SIG-M5 (cell line): ENCODE results near the gene MSRB1.
"Not testable (repeated sequence)": the region's sequence is repeated elsewhere in the genome, so short reads cannot be mapped to it uniquely, and the experiment has no call there.

Experiments
- DNase-seq: peaks from one replicate; lab custom pipeline; 2025; lab: John Stamatoyannopoulos, UW

MSRB1 gene

DNA sequence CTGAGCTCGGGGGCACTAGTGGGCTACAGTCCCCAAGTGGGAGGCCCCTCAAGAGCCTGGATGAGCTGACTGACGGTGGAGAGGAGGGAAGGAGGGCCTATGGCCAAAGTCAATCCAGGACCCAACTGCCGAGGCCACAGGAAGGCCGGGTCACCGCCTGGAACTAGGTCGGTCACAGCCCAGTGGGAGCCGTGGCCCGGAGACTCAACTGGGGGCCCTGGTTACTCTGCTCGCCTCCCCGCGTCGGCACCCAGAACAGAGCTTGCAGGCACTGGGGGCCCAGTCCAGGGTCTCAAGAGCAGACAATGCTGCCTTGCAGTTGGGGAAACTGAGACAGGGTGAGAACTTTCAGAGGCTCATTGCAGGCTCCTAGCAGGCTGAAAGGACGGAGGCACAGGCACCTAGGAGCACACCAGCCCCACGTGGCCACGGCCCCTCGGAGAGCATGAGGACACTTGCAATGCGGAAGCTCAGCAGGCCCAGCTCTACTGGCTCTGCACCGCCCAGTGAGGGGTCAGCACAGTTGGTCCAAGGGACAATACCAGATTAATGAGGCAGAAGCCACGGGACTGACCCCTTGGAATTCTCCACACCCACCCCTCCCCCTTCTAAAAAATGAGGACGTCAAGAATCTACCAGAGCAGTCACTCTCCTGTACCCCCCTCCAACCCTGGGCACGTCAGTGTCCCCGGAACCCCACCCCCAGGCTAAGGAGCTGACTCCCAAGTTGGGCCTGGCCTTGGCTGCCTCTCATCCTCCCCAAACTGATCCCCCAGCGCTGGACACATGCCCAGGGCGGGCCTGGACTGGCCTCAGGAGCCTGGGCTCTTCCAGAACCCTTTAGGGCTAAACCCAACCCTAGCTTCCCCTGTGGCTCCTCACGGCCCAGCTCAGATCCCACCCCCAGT, 27.0 kb downstream of the MSRB1 start:
- DNase-seq, result no peak

DNA sequence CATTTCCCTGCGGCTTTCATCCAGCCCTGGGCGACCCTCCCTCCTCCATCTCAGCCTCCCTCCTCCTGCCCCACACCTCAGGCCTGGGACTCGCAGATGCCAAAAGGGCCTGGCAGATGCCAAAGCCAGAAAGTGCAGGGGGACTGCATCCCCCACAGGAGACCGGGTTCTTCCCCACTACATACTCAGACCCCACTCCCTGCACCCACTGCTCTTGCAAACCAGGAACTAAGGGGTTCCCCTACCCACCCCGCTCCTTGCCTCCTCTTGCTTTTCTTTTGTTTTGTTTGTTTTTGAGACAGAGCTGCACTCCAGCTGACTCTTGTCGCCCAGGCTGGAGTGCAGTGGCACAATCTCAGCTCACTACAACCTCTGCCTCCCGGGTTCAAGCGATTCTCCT, 28.0 kb downstream of the MSRB1 start:
- no peak for DNase-seq

DNA sequence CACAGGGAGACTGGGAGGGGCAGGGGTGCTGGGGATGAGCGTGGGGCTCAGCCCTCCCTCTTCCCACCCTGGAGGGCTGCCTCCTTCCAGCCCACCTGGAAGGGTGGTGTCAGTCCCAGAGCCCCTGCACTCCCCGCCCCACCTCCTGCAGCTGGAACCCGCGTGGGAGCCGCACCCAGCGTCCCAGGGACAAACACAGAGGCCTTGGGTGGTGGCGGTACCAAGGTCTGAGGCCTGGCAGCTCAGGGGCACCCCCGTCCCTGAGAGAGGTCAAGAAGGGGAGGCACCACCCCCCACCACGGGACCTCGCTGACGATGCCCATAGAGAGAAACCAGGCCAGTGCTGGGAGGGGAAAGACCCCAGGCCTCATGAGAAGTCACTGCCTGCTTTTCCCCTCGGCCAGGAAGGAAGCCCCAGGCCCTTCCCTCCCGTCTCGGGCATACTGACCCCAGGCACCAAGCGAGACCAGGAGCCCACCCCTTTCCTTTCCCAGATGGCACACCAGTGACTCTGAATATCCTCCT, 28.9 kb downstream of the MSRB1 start:
- DNase-seq, result no peak

DNA sequence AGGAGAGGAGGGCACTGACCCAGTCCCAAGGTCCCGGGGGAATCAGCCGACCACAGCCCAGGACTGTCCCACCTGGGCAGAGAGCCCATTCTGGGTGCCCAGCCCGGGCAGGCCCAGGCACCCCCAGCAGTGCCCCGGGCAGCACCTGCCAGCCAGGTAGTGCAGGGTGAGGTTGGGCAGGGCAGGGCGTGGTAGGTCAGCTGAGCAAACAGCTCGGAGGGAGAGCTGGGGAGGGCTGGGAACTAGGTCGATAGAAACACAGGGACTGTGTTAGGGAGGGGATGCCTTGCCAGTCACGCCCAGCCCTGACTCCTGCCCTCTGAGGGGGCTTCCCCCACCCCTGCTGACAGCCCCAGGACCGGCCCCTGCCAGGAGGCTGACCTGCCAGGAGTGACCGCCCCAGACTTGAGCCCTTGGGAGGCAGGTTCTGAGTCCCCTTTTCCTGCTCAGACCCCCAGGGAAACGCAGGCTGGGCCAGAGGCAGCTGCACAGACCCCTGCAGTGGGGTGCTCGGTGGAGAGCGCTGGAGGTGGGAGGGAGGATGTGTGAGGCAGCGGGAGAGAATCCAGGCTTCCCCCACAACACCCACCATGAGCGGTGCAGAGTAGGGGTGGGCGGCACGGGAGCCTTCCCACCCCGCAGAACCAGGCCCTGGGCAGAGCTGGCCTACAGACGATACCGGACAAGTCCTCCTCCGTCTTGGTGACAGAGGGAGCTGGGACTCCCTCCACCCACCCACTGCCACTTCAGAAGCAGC, 29.5 kb downstream of the MSRB1 start:
- no peak for DNase-seq

DNA sequence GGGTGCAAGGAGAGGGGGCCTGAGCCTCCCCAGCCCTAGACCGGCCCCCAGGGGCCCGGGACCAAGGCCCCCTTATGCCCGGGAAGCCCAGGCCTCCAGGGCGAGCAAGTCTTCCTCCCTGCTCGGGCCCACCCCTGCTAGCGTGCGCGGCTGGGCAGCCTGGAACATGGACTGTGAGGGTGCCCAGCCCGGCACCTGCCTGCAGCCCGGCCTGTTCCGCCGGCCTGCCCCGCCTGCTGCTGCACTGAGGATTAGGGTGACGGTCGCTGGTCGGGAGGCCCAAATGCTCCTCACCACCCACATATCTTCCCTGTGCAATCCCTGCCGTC, 30.8 kb downstream of the MSRB1 start:
- DNase-seq, result no peak

DNA sequence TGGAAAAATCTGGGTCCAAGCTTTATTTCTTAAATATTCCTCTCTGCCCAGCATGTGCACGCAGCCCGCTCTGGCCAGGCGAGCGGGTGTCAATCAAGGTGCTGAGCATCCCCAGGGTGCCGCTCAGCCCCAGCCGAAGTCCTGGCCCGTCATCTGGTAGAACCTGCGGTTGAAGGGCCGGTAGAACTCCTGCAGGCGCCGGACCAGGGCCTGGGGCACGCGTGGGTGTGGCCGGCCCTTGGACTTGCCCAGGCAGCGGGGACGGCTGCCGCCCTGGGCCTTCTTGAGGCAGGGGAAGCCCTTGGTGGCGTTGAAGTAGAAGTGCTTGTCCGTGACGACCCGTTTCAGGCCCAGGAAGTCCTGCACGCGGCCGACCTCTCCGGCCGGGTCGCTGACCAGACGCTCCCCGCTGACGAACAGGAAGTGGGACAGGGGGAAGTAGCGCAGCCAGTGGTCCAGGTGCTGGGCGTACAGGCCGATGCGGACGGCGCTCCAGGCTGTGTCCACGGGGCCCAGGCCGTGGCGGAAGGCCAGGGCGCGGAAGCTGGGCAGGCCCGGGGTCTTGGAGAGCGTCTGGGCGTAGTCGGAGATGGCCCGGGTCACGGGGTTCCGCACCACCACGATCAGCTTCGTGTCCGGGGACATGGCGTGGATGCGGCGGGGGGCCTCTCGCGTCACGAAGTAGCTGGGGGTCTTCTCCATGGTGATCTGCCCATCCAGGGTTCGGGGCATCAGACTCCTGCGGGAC, 31.4 kb downstream of the MSRB1 start:
- no peak for DNase-seq

DNA sequence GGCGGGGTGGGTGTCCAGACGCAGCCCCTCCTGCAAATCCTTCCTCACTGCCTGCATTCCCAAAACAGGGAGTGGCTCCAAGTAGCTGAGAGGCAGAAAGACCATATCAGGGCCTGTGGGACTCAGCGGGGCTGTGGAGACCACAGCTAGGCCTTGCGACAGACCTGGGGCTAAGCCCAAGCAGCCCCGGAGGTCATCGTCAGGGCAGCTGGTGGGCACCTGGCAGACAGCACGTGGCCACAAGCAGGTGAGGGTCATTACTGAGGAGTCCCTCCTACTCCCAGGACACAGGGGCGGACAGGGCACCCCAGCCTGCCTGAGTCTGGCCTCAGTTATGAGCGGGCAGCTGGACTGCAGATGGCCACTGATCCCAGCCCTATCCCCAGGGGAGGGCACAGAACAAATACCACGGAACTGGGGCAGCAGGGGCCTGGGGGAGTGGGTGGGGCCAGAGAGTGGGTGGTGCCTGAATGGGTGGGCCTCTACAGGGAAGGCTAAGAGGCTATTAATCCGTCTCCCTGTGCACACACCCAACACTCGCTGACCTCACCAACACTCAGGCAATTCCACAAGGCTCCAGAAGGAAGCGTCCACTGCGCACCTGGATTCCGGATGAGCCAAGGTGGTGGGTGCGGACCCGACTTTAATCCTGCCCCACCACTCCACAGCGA, 33.3 kb downstream of the MSRB1 start:
- DNase-seq, result no peak

DNA sequence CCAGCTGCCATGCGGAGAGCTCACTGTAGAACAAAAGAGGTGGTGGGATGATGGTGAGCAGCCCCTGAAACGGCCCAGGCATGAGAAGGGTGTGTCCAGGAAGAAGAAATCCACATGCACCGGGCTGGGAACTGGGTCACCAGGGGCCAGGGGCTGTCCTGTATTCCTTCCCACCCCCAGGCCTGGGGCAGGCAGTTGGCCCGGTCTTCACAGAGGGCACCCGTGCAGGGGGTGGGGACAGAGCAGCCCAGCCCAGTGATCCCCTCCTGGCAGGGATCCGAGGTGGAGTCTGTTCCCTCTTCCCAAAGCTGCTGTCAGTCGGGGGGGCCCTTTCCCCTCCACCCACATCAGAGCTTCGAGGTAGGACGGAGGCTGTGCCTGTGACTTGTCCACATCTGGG, 34.0 kb downstream of the MSRB1 start:
- no peak for DNase-seq

DNA sequence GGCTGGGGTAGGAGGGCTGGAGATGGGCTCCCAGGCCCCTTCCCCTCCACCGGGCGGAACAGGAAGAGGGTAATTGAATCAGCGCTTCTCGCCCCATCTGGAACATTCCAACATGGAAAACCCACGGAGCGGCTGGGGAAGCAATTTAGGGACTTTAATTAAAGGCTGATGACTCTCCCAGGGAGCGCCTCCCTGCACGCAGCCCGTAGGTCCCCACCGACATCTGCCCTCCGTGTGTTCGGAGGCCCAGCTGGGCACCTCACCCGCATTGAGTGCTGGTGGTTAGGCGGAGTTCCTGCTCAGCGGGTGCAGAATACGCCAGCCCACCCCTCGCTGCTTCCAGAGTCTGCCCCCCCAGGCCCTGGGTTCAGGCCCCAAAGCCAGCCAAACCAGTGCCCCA, 34.8 kb downstream of the MSRB1 start:
- no peak for DNase-seq

DNA sequence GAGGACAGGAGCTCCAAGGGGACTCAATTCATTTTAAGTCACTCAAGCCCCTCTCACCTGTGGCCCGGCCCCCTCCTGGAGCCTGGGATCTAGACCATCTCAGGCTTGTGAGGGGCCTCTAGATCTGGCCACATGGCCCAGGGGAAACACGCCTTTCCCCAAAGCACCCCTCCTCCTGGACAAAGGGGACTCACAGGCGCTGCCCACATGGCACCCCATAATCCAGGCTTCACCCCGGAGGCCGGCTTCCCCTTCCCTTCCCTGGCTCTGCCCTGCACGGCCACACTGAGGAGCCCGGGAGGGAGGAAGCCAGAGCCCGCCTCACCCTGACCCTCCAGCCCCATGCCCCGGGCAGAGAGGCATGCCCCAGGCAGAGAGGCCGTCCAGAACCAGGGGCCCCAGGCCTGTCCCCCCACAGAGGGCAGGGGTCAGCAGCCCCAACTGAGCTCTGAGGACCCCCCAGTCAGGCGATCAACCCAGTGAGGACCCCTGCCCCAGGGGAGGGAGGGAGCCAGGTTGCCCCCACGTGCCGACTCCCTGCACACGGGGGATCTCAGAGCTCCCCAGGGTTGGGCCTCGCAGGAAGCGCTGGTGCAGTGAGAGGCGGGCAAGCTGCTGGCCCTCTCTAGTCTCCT, 35.7 kb downstream of the MSRB1 start:
- no peak for DNase-seq

DNA sequence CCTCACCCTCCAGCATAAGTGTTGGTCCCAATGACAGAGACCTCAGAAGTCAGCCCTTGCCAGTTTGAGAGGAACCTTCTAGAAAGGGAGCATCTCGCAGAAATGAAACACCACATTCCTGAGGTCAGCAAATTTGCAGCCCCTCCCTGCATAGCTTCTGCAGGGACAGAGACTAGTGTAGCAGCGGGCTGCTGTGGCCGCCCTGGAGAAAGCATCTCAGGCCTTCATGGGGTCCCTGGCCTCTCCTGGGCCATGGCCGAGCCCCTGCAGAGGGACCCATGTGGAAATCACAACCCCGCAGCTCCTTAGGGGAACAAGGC, 36.2 kb downstream of the MSRB1 start:
- DNase-seq, result no peak

DNA sequence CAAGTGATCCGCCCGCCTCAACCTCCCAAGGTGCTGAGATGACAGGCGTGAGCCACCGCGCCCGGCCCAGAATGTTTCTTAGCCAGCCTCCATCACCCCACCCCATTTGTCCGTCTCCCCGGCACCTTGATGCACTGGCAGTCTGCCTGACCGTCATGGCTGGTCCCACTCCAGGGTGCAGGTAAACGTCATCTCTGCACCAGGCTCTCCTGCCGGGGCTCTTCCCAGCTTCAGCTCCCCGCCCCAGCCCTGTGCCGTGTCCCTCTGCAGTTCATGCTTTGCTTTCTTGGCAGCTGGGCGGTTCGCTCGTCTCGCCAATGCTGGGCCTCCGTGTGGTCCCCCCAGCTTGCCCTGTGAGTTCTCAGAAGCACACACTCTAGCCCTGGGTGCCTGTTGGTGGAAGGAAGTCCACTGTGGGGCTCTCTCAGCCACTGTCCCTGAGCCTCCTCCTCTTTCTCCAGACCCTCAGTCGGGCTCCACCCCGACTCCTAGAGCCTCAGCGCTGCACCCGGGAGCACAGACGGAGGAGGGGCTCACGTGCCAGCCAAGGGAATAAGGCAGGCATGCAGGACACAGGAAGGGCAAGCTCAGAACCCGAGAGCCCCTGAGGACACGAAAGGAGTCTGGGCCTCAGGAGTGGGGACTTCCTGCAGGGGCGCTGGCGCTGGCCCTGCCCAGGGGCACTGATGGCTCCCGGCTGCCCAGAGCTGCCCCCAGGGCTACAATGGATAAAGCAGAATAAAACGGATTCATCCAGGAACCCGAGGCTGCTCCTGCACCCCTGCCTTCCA, 36.7 kb downstream of the MSRB1 start:
- DNase-seq, result no peak

DNA sequence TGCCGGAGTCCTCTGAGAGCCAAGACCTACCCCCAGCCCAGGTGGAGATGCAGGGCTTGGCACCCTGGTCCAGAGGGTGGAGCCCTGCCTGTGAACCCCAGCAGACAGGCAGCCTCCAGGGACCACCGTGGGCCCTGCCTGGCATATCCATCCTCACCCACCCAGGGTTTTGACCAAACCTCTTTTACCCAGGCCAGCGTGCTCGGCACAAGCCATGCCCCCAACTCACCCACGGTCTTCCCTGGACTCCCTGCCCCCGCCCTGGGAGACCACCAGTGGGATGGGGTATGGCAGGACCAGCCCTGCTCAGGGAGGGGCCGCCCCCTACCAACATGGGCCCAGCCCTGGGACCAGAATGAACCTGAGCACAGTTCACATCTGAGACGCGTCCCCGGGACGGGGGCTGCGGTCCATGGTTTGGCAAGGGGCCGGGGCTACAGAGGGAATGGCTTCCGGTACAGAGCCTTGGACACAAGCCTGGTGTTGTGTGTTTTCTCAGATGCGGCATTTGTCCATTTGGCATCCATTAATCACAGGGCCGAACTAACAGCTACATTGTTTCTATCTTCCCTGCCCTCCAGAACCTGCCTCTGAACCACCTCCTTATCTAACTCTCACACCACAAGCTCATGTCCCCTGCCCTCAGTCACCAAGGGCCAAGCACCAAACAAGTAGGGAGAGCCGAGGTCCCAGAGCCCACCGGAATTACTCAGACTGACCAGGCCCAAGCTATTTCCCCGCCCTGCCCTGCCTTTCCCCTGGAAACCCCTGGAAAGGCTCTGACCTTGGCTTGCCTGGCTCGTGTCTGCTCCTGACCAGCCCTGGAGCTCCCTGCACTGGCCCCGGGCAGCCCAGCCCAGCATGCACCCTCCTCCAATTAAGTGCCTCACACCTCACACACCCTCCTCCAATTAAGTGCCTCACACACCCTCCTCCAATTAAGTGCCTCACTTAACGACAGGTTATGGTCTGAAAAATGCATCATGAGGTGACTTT, 38.9 kb downstream of the MSRB1 start:
- DNase-seq, result no peak

DNA sequence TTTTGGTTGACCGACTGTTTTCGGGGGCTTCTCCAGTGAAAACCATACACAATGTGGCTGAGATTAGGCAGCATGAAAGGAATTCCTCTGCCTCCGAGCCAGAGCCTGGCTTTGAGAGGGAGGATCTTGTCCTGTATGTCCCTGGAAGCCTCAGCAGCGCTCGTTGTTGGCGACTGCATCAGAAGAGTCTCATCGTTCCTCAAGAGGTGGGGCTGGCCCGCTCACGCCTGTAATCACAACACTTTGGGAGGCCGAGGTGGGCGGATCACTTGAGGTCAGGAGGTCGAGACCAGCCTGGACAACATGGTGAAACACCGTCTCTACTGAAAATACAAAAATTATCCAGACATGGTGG, 39.8 kb downstream of the MSRB1 start:
- DNase-seq, result no peak

DNA sequence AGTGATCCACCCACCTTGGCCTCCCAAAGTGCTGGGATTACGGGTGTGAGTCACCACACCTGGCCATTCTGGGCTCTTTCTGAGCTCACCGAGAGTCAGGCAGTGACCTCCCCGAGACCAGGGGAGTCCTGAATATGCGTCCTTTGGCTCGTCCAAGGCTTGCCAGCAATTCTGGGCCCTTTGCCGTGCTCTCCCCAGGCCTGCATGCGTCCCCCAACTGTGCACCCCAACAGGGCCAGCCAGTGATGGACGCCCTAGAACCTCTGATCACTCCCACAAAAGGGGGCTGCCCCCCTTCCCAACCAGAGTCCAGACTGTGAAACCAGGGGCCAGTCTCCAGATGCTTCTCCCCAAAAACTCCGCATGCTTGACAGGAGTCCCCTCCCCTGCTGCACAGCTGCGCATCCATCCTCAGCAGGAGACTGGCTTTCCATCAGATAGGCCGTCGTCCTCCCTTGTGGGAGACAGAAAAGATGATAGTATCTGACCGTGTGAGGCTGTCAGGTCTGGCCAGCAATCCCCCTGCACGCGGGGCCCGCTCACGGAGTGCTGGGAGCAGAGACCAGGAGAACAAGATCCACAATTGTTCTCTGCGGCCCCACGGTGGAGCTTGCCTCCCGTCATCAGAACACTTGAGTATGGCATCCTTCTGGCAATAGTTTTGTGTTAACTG, 40.3 kb downstream of the MSRB1 start:
- no peak for DNase-seq

DNA sequence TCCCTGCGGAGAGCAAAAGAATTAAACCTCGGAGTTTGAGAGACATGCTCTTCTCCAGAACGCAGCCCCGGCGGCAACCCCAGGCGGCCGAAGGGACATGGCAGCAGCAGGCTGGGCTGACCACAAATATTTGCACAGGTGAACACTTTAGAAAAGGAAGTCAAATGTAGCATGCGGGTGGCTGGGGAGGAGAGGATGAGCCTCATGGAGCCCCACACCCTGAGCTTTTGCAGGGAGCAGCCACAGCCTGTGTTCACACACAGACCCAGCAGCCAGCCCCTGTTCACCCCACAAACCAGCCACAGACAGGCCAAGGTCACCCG, 42.6 kb downstream of the MSRB1 start:
- no peak for DNase-seq

DNA sequence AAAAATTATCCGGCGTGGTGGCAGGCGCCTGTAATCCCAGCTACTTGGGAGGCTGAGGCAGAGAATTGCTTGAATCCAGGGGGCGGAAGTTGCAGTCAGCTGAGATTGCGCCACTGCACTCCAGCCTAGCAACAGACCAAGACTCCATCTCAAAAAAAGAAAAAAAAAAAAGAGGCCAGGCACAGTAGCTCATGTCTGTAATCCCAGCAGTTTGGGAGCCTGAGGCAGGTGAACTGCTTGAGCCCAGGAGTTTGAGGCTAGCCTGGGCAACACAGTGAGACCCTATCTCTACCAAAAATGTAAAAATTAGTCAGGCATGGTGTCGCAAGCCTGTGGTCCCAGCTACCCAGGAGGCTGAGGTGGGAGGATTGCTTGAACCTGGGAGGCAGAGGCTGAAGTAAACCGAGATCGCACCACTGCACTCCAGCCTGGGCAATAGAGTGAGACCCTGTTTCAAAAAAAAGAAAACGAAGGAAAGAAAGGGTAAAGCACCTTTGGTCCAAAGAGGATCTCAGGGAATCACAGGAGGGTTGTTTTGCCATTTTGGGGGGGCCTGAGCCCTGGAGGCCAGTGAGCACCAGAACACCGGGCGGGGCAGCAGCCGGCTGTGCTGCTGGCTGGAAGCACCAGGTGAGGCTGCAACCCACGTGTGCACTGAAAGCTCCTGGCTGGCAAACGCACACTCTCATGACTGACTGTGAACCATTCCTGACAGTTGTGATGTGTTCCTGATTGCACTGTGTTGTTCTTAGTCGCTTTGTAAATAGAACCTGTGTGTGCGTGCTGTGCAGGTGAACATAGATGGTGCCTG, 43.2 kb downstream of the MSRB1 start:
- DNase-seq, result no peak

DNA sequence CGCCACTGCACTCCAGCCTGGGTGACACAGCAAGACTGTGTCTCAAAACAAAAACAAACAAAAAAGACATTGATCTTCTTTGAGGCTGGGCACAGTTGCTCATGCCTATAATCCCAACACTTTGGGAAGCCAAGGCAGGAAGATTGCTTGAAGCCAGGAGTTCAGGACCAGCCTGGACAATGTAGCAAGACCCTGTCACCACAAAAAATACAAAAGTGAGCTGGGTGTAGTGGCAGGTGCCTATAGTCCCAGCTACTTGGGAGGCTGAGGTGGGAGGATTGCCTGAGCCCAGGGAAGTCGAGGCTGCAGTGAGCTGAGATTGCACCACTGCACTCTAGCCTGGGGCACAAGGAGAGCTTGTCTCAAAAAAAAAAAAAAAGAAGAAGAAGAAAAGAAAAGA, 45.3 kb downstream of the MSRB1 start:
- DNase-seq, result not testable (repeated sequence)
